GM18502 (cell line): ENCODE results near the gene NAA10.

Experiments
- ATAC-seq: cut with Tn5 transposase; IDR thresholded peaks from one replicate; pipeline ENCODE4 v1.9.1; 2021; ENCODE audit warnings: mild to moderate bottlenecking; ENCODE audit not compliant: unreplicated experiment, poor library complexity

The NAA10 gene

DNA sequence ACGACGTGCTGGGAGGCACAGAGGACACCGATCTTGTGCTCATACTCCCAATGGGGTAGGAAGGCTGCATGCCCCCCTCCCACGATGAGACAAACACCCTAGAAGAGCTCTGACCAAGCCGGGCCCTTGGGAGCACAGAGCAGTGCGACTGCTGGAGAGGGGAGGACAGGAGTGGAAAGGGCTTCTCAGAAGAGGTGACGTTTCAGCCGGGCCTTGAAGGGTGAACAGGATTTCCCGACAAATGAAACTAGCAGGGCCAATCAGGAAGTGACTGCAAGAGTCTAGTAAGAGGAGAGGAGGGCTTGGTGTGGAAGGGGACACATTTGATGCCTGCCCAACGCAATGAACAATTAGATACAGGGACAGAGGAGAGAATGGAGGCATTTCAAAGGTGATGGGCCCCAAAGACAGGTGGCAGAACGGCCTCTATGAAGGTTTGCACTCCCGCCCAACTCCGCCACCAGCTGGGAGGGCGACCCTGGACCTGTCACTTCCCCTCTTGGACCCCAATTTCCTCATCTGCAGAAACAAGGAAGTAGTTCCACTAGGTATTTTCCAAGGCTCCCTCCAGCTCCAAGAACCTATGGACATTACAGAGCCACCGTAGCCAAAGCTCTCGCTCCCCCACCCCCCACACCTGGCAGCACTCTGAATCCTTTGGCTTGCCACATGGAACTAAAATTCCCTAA lies 32.8 kb upstream of the NAA10 start:
- ATAC-seq: no peak

DNA sequence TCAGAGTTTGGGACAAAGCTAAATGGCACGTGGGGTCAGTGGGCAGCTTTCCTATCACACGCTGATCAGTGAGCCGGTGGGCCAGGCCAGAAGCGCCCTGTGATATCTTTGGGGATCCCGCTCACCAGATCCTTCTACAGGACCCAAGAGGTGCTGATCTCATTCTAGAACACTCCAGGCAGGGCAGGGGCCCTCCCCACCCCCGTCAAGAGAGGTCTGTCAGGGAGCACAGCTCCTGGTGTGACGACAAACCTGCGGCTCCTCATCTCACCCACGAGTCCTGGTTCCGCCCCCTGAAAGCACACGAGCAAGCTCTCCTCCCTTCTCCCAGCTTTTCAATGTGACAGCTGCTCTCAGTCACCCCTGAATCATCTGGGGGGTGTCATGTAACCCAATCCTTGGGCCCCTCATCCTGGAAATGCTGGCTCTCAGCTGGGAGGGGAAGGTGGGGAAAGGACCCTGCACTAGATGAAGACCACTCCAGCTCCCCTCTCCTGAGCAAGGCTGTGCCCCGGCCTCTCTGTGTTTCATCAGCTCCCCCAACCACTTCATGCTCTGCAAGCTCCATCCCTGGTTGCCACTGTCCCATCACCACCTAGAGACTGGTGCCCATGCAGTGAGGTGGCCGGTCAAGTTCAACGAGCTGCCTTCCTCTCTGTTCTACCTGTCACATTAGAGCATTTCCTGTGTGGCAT lies 32.2 kb upstream of the NAA10 start:
- ATAC-seq: no peak

DNA sequence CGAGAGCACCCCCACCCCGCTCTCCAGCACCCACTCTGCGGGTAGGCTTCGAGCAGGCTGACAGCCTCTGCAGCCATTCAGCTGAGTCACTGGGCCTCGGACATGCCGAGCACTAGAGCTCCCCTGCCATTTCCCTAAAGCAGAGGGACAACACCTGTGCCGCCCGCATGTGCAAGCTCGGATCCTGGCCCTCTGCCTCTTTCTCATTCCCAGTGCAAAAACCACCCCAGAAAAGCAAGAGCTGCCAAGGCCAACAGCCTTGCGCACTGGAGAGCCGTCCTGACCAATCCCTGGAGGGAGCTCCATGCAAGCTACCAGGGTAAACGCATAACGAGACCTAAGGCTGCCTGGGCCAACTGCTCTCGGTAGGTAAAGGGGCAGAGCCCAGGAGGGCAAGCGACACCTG lies 31.4 kb upstream of the NAA10 start:
- no peak for ATAC-seq

DNA sequence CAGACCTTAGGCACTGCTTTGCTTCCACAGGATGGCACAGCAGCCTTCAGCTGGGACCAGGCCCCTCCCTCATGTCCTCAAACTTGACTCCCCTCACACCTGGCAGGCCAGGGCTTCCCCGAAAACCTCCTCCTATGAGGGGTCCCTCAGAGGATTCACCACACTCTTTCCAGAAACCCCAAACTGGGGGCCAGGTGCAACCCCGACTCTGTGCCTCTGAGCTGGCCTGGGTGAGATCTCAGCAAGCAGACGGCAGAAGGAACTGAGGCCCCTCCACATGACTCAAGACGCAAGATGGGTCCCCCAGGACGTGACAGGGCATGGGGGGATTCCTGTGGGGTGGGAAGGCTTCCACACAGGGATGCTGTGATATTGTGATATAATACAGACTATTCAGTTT lies 30.6 kb upstream of the NAA10 start:
- no peak for ATAC-seq

DNA sequence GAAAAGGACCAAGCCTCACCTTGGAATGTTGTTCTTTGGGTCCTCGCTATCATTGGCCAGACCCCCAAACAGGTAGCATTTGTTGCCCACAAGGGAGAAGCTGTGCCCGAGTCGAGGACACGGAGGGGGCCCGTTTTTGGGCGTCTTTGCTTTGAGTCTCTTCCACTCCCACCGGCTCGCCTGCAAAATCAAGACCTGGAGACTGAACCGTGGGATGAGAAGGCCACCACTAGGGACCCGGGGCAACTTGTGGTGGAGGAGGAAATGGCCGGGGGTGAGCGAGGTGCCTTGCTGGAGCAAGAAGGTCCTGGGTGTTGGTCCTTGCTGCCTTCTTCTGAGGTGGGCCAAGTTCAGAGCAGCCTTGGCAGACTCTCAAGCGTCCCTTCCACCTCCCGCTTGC lies 29.3 kb upstream of the NAA10 start:
- no peak for ATAC-seq

DNA sequence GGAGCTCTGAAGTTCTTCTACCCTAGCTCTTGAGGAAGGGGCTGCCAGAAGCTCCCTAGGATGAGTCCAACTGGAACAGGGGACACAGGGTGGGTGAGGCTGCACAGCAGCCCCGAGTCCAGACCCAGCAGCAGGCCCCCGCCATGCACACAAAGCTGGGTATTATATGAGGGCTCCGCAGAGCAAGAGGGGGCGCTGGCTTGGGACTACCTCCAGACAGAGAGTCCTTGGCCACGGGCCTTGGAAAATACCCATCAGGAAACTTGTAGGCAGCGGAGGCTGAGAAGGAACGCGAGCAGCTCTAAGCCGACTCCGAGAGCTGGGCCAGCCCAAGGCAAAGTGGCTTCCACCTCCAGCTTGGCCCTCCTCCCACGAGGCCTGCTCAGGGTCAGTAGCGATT lies 28.7 kb upstream of the NAA10 start:
- no peak for ATAC-seq

DNA sequence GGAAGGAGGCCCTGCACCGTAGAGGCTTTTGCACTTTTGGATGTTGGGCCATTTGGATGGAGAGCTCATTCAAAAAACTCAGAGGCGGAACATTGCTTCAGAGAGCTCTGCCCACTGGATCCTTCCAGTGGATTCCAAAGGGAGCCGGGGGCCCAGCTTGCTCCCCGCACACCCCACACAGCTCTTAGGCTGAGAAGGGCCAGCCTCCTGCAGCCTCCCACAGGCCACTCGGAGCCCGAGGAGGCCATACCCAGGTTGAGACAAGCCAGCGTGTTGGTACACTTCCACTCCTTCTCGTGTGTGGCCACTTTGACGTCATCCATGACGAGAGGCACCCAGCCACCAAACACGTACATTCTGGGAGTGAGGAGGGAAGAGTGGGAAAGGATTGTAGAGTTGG lies 26.5 kb upstream of the NAA10 start:
- ATAC-seq: no peak

DNA sequence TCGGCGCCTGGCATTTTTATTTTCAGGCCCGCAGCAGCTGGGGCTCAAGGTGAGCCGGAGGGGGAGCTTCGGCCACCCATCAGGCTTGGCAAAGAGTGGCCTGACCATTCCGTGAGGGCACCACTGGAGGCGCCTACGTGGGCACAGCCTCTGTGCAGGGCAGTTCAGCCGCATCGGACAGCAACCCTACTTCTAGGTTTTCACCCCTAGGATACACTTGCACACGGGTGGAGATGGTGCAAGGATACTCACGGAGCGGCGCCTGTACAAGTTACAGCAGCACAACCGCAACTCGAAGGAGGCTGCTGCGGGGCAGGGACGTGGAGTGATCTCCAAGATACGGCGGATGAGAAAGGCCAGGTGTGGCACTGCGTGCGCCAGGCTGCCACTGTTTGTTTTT lies 25.9 kb upstream of the NAA10 start:
- no peak for ATAC-seq

DNA sequence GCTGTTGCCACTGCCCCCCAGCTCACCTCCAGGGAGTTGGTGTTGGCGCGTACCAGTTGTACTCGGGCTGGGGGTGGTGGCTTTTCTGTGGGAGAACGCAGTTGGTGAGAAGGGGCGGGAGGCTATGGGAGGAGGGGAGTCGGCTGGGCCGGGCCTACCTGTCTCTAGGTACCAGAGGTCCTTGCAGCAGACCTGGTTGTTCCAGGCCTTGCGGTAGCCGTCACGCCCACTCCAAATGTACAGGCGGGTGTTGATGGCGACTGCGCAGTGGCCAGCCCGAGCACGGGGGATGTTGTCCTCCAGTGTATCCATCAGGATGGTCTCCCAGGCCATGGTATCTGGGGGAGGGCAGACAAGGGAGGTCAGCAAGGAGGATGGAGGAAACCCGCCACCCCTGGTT lies 25.2 kb upstream of the NAA10 start:
- ATAC-seq: no peak

DNA sequence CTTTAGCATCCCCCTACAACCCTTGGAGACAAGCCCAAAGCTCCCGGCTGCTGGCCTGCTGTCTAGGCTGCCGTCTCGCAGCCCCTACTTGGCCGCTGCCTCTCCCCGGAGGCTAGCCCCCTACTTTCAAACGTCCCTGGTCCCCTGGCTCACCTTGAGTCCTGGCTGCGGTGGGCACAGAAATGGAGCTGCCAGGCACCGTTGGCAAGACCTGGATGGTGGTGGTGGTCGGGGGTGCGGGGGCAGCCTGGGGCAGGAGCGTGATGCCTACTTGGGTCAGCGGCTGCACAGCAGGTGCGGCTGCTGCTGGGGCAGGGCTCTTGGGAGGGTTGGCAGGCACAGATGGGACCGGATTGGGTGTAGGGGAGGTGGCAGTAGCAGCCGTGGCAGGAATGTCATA lies 24.8 kb upstream of the NAA10 start:
- ATAC-seq: no peak

DNA sequence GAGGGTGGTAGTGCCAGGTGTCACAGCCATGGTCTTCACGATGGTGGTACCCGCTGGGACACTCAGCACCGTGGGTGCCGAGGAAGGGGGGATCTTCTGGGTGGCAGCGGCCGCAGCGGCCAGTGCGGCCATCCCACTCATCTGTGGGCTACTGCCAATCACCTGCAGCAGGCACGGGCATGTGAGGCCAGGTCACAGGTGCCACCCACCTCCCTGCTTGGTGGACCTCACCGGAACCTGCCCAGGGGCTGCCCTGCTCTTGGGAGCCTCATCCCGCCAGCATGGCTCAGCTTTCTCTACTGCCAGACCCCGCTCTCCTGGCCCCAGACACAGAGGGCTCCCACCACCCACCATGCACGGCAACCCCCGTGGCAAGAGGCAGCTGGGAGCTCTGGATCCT lies 23.8 kb upstream of the NAA10 start:
- ATAC-seq: no peak

DNA sequence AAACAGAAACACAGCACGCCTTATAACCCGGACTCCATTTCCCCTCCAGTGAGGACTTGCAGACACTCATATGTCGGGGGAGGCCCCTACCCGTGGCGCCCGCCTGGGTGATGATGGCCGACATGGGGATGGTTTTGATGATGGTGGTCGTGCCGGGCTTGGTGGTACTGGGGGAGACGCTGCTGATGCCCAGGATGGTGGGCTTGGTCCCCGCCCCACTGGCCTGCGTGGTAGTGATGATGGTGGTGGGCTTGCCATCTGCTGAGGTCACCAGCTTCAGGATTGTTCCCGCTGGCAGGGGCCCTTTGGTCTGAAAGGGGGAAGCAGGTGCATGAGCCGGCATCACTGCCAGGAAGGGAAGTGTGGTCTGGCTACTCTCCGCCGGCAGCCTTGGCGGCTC lies 22.4 kb upstream of the NAA10 start:
- no peak for ATAC-seq

DNA sequence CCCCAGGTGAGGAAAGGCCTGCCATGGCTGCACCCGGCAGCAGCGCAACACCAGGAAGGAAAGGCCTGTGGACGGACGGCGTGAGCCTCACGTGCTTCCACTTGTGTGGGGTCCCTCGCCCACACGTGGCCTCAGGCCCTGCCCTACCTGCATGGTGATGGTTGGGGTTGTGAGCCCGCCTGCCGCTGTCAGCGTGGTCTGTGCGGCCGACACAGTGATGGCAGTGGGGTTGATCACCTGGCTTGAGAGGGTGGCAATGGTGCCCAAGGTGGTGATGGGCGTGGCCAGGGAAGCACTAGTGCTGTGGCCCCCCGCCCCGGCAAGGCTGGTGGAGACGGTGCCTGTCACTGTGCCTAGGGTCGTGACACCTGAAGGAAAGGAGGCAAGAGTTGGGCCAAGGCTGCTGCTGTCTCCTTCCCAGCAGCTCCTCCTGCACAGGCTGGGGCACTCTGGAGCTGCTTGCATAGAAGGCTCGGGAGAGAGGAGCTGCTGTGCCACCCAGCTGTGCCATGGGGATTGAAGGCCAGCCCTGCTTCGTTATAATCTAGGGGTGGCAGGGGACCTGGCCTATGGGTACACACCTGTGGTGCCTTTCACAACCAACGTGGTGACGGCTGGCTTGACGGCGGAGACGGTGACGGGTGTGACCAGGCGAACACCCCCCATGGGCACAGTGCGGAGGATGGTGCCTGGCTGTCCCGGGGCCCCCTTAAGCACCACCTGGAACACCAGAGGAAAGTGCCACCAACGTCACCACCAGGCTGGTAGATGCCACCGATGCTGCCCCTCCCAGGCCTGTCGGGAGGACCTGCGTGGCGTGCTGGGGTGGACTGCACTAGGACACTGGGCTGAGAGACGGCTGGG lies 21.4 kb upstream of the NAA10 start:
- no peak for ATAC-seq

DNA sequence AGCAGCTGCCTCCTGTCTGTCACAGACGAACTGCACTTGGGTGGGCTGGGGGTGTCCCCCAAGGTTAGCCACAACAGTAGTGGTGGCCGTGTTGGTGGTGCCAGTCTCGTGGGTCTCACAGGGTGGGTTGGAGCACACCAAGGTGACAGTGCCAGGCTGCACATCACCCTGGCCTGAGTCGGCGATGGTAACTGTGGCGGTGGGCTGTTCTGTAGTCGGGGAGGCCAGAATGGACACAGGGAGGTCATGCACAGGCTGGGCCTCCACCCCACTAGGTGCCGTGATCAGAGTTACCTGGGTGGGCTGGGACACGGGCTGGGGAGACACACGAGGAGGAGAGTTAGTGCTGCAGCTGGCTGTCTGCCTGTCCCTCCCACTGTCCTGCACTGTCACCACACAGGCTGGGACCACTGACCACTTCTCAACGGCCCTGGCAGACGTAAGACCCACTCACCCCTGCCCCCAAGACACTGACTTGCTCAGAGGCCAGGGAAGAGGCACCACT lies 20.4 kb upstream of the NAA10 start:
- ATAC-seq: no peak

DNA sequence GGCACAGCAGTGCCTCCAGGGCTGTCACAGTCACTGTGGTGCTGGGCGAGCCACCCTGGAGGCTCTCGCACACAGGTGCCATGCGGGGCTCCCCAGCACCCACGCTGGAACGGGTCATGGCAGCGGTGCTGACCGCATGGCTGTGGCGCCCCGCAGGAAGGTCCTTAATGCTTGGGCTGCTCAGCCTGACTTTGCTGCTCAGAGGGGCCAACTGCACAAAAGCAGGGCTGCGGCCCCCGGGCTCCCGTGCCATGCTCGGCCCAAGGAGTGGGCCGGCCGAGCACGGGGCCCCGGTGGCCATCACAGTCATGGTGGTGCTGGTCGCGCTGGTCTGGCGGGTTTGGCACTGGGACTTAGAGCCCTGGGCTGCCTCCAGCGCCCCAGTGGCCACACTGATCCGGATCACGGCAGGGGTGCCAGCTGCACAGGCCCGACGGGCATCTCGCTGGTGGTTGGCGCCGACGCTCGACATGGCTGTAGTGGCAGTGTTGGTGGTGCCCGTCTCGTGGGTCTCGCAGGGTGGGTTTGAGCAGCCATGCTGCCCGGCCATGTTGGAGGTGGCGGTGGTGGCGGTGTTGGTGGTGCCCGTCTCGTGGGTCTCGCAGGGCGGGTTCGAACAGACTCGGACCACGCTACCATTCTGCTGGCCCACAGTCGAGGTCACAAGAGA lies 19.9 kb upstream of the NAA10 start:
- ATAC-seq: no peak

DNA sequence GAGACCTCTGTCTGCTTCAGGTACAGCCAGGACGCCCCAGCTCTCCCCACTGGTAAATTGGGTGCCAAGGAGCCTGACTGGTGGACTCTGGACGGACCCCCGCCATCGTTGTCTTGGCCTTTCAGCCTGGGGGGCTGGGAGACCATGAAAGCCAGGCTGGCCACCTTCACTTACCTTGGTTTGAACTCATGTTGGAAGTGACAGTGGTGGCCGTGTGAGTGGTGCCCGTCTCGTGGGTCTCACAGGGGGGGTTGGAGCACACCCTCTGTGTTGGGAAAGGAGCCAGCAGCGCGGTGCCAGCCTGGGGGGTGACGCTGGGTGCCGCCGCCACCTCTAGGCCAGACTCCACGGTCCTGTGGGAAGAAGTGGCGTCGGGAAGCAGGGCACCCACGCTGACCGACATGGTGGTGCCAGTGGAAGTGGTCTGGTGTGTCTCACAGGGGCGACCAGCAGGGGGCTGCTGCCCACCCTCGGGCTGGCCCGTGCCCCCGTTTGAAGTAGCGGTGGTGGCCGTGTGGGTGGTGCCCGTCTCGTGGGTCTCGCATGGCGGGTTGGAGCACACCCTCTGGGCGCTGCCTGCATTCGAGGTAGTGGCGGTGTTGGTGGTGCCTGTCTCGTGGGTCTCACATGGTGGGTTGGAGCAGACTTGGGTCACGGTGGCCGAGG lies 19.2 kb upstream of the NAA10 start:
- no peak for ATAC-seq

DNA sequence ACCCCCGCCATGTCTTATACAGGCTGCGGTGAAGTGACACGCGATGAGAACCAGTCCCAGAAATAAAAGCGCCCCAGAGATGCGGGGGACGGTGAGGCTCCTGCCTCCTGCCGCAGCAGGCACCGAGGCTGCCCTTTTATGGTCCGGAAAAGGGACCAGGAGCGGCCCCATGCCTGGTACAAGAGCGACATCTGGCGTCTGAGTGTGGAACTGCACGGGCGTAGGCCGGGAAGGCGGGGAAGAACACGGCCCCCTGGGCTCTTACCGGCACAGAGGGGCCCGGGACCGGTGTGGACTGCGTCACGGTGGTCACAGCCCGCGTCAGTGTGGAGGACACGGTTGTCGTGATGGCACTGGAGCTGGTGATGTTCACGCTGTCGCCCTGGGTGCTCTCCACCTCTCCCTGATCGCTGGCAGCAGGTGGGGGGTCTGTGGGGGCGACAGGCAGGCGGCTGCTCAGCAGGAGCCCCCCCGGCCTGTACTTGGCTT lies 18.5 kb upstream of the NAA10 start:
- ATAC-seq: peak; percentile 71

DNA sequence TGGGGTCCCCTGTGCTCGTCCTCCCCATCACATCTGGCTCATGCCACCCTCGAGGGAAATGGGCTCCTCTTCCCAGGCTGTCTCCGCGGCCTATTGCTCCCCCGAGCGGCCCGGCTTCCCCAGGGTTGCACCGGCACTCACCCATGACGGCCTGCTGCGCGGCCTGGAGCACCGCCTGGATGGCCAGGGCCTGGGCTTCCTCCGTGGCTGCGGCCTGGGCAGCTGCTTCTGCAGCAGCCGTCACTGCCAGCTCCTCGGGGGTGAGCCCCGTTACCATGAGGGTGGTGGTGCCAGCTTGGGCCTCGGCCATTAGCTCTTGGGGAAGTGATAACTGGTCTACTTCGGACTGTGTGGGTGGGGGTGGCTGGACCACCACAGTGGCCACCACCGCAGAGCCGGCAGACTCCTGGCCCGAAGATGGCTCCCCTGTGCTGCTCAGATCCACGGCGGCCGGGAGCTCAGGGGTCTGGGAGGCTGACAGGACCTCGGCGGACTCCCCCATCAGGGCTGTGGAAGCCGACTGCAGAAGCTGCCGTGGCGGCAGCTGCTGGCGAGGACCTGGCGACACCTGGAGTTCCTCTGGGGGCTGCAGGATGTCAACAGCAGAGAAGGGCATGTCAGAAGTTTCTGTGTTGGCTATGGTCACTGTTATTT lies 17.7 kb upstream of the NAA10 start:
- no peak for ATAC-seq

DNA sequence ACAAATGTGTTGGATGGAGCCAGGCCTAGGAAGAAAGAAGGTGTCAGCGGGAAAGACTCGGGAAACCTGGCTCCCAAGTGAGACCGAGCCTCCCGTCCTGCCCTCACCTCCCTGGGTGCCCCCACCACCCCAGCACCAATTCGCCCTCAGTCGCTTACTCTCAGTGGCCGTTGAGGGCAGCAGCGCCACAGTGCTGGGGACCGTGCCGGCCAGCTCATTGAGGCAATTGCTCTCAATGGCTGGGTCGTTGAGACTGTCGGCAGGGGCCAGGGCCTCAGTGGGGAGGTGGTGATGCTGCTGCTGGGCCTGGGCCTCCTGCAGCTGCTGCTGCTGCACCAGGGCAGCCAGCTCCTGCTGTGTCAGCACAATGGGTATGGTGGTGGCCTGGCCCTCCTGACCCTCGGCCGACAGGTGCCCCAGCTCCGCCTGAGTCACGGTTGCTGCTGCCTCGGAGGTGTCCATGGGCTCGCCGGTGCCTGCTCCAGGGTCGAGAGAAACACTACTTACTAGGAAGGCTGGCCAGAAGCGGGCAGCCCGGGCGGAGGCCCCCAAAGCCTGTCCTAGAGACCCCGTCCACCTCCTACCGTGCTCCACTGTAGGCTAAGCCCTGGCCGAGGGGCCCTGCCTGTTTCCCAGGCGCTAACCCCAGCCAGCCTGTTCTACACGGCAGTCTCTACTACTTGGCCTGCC lies 17.0 kb upstream of the NAA10 start:
- no peak for ATAC-seq
